Activated CD4-positive, CD25-positive, alpha-beta regulatory T cell (primary cell): ENCODE measurements around the gene AFF4.

Experiments
- DNase-seq, 4 experiments: peaks; one replicate each; lab custom pipeline; 2025; lab: John Stamatoyannopoulos, UW

Gene AFF4

DNA sequence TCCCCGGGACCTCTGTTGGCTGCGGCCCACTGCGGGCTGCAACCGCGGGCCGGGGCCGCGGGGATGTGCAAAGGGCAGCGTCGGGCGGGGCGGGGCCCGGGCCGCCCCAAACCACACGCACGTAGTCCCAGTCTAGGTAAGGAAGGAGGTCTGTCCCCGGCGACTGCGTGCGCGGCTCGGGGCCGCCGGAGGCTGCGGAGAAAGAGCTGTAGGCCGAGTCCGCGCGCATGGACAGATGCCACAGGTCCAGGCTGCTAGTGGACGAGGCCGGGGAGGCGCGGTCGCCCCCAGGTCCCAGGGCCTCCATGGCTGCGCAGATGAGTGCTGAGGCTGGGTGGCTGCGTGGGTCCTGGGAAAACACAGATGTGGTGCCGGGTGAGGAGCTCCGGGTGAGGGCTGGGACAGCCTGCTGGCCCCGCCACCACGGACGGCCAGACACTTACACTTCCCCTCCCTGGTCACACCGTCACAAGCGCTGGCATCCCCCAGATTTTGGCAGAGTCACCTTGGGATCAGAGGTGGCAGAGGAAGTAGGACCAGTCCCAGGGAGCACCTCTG lies 137.5 kb downstream of the AFF4 start:
- no peak for DNase-seq
